ENCODE data around the gene MFSD11.

MFSD11 gene

GRCh38 chr17:76748657-76749056 lies 10.7 kb downstream of the MFSD11 start:
- no peak overlapping the region for H3K27ac ChIP-seq (replicated peaks)
- no peak for DNase-seq (ENCODE audit: low read depth in 1 of 2, low spot score in 1 of 2)
- H3K4me3 ChIP-seq (replicated peaks; ENCODE audit: insufficient read depth, low read length), result no peak overlapping the region

GRCh38 chr17:76751416-76751993 lies 13.6 kb downstream of the MFSD11 start:
- Histone ChIP-seq H3K27ac (replicated peaks) (no peak overlapping the region), H3K27me3 (ENCODE audit: insufficient read depth, poor library complexity, severe bottlenecking) (no peaks in the 10 kb centered on the region), H3K4me3 (replicated peaks; ENCODE audit: insufficient read depth, low read length) (no peak overlapping the region)
- DNase-seq (ENCODE audit: low read depth in 1 of 2, low spot score in 1 of 2), result no peak
- TF ChIP-seq CTCF (IDR thresholded peaks at IDR 0.05; ENCODE audit: insufficient read depth, low read length) (no peak), GABPA (IDR thresholded peaks at IDR 0.05; ENCODE audit: low read depth) (no peak), REST (IDR thresholded peaks at IDR 0.05; ENCODE audit: insufficient replicate concordance, low read depth) (no peak), POLR2AphosphoS5 (IDR thresholded peaks at IDR 0.05; ENCODE audit: low read depth) (no peak), SPI1 (IDR thresholded peaks at IDR 0.05; ENCODE audit: borderline replicate concordance, low read depth) (no peak)

More at GRCh38 chr17:76748657-76749056, 10.7 kb downstream of the MFSD11 start:
- H3K27me3 ChIP-seq (ENCODE audit: insufficient read depth, poor library complexity, severe bottlenecking), result no peaks in the 10 kb centered on the region
- no peak for TF ChIP-seq GABPA (IDR thresholded peaks at IDR 0.05; ENCODE audit: low read depth)
- no peak for TF ChIP-seq CTCF (IDR thresholded peaks at IDR 0.05; ENCODE audit: insufficient read depth, low read length)
- no peak for TF ChIP-seq SPI1 (IDR thresholded peaks at IDR 0.05; ENCODE audit: borderline replicate concordance, low read depth)
- no peak for TF ChIP-seq REST (IDR thresholded peaks at IDR 0.05; ENCODE audit: insufficient replicate concordance, low read depth)
- TF ChIP-seq POLR2AphosphoS5 (IDR thresholded peaks at IDR 0.05; ENCODE audit: low read depth), result no peak

GRCh38 chr17:76752006-76752405 lies 14.1 kb downstream of the MFSD11 start:
- H3K27ac ChIP-seq (replicated peaks), result no peak overlapping the region
- DNase-seq (ENCODE audit: low read depth in 1 of 2, low spot score in 1 of 2), result no peak
- TF ChIP-seq POLR2AphosphoS5 (IDR thresholded peaks at IDR 0.05; ENCODE audit: low read depth) (no peak), CTCF (IDR thresholded peaks at IDR 0.05; ENCODE audit: insufficient read depth, low read length) (no peak), GABPA (IDR thresholded peaks at IDR 0.05; ENCODE audit: low read depth) (no peak), SPI1 (IDR thresholded peaks at IDR 0.05; ENCODE audit: borderline replicate concordance, low read depth) (no peak), REST (IDR thresholded peaks at IDR 0.05; ENCODE audit: insufficient replicate concordance, low read depth) (no peak)
- no peak overlapping the region for H3K4me3 ChIP-seq (replicated peaks; ENCODE audit: insufficient read depth, low read length)
- no peaks in the 10 kb centered on the region for H3K27me3 ChIP-seq (ENCODE audit: insufficient read depth, poor library complexity, severe bottlenecking)

Measured in HL-60 (cell line).